HG03432 (cell line): ENCODE results near the gene BSCL2.
"Not testable (repeated sequence)": the region's sequence is repeated elsewhere in the genome, so short reads cannot be mapped to it uniquely, and the experiment has no call there.

Experiments used
- ATAC-seq: cut with Tn5 transposase; IDR thresholded peaks from one replicate; pipeline ENCODE4 v1.9.1; 2021; ENCODE audit warnings: mild to moderate bottlenecking, moderate library complexity; ENCODE audit not compliant: unreplicated experiment

Gene BSCL2

GRCh38 chr11:62688491-62688890 is 18.7 kb downstream of the BSCL2 start:
- ATAC-seq = no peak

GRCh38 chr11:62687508-62688396 is 19.5 kb downstream of the BSCL2 start:
- no peak for ATAC-seq

- ATAC-seq = no peak
Measured at GRCh38 chr11:62682518-62682917, 24.7 kb downstream of the BSCL2 start.

- ATAC-seq = no peak
Measured at GRCh38 chr11:62680825-62681240, 26.4 kb downstream of the BSCL2 start.

GRCh38 chr11:62678770-62679696 is 28.2 kb downstream of the BSCL2 start, which contains the start of gene UBXN1:
UBXN1 (minus strand) TSS chr11:62679073; CDS start chr11:62678923, 150 bp downstream.
- peak; percentile 78 for ATAC-seq

- ATAC-seq = no peak
Measured at GRCh38 chr11:62678433-62678769, 28.8 kb downstream of the BSCL2 start.

GRCh38 chr11:62677714-62678113 is 29.5 kb downstream of the BSCL2 start:
- no peak for ATAC-seq

GRCh38 chr11:62677156-62677555 is 30.1 kb downstream of the BSCL2 start:
- ATAC-seq = no peak

- ATAC-seq = no peak
Measured at GRCh38 chr11:62676698-62677097, 30.5 kb downstream of the BSCL2 start.

- not testable (repeated sequence) for ATAC-seq
Measured at GRCh38 chr11:62675415-62675814, 31.8 kb downstream of the BSCL2 start.

- ATAC-seq = no peak
Measured at GRCh38 chr11:62673196-62673525, 34.1 kb downstream of the BSCL2 start.

- ATAC-seq = peak; percentile 68
Measured at GRCh38 chr11:62671608-62672389, 35.4 kb downstream of the BSCL2 start, which contains the start of the genes LBHD1 and UQCC3. LBHD1 (minus strand) TSS chr11:62672267; CDS start chr11:62670031, 2,236 bp downstream. UQCC3 (plus strand) TSS chr11:62671673; CDS start chr11:62671746, 73 bp downstream.

GRCh38 chr11:62671236-62671607 is 36.0 kb downstream of the BSCL2 start:
- peak; percentile 1 for ATAC-seq

GRCh38 chr11:62669420-62670161 is 37.6 kb downstream of the BSCL2 start:
- ATAC-seq = no peak

- ATAC-seq = no peak
Measured at GRCh38 chr11:62667460-62667859, 39.8 kb downstream of the BSCL2 start.

GRCh38 chr11:62666259-62666926 is 40.8 kb downstream of the BSCL2 start:
- ATAC-seq = no peak

- ATAC-seq = peak; percentile 2
Measured at GRCh38 chr11:62665599-62666258, 41.5 kb downstream of the BSCL2 start.

- ATAC-seq = peak; percentile 87
Measured at GRCh38 chr11:62665075-62665598, 42.1 kb downstream of the BSCL2 start, which contains the start of the genes C11orf98 and CSKMT. C11orf98 (minus strand) TSS chr11:62665210; CDS start chr11:62665169, 41 bp downstream. CSKMT (plus strand) TSS chr11:62665312; CDS start chr11:62665880, 568 bp downstream.
